Measurements from ENCODE around the gene ZNF282. TPM values are rescaled to one million over a fixed set of nuclear protein-coding genes. Genes with fewer than 3 reads are reported as not detected.

The ZNF282 gene
- total and polyA plus RNA-seq, 11 donors, result 6.6 to 21.4 (median 12.7) TPM

DNA sequence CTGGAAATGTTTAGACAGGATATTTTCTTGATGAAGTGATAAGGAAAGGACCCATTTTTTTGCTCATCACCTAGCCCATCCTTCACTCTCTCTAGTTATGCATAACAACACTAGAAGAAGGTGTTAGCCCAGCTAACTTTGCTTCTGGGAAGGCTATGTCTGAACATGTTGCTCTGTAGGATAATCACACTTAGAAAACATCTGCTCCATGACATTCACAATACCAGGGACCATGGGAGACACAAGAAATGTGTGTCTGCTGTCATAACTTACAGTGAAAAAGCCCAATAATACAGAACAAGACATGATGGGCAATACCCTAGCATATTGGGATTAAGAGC, 13.9 kb upstream of the ZNF282 start:
- TF ChIP-seq, protein P1, sequence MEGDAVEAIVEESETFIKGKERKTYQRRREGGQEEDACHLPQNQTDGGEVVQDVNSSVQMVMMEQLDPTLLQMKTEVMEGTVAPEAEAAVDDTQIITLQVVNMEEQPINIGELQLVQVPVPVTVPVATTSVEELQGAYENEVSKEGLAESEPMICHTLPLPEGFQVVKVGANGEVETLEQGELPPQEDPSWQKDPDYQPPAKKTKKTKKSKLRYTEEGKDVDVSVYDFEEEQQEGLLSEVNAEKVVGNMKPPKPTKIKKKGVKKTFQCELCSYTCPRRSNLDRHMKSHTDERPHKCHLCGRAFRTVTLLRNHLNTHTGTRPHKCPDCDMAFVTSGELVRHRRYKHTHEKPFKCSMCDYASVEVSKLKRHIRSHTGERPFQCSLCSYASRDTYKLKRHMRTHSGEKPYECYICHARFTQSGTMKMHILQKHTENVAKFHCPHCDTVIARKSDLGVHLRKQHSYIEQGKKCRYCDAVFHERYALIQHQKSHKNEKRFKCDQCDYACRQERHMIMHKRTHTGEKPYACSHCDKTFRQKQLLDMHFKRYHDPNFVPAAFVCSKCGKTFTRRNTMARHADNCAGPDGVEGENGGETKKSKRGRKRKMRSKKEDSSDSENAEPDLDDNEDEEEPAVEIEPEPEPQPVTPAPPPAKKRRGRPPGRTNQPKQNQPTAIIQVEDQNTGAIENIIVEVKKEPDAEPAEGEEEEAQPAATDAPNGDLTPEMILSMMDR (IDR thresholded peaks at IDR 0.05), result no peak
- no peak for TF ChIP-seq POLR2A (IDR thresholded peaks at IDR 0.05)
- peaks cover 0 to 64% (median 54%) of the 10 kb centered on the region in 9 donors for H3K36me3 ChIP-seq
- peaks cover 0 to 15% (median 6%) of the 10 kb centered on the region in 12 donors for H3K4me1 ChIP-seq
- ATAC-seq, result no peak
- H3K4me3 ChIP-seq, result no peak overlapping the region
- intact Hi-C loops (cut with DNase I), result no loop called here
- DNase-seq, result no peak
- no peaks in the 10 kb centered on the region for H3K9me3 ChIP-seq
- H3K27ac ChIP-seq, result no peak overlapping the region
- no peaks in the 10 kb centered on the region for H3K27me3 ChIP-seq

DNA sequence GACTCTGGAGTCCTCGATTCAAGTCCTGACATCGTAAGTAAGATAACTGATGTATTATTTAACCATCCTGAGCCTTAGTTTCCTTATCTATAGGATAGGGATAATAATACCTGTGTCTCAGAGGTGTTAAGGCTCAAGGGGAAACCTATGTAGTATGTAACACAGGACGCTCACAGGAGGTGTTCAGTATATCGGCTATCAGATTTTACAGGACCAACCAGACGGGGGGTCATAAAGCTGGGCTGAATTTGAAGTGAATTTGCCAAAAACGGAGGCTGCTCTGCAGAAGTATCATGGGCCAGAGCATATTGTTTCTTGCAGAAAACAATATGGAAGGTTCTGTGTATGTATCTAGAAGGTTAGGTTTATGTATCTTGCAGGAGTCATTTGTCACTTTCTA, 11.1 kb upstream of the ZNF282 start:
- DNase-seq, result no peak
- no peak for TF ChIP-seq POLR2A (IDR thresholded peaks at IDR 0.05)
- TF ChIP-seq, protein P1 (IDR thresholded peaks at IDR 0.05), result no peak
- intact Hi-C loops (cut with DNase I), result no loop called here
- peaks cover 0 to 15% (median 6%) of the 10 kb centered on the region in 12 donors for H3K4me1 ChIP-seq
- no peak overlapping the region for H3K27ac ChIP-seq
- H3K27me3 ChIP-seq, result no peaks in the 10 kb centered on the region
- no peak overlapping the region for H3K4me3 ChIP-seq
- H3K36me3 ChIP-seq, result peaks cover 0 to 36% (median 26%) of the 10 kb centered on the region in 9 donors
- no peak for ATAC-seq
- 94 to 96% (median 95%) methylated on average over 6 of the region's 6 CpGs for WGBS, 4 donors
- no peaks in the 10 kb centered on the region for H3K9me3 ChIP-seq

DNA sequence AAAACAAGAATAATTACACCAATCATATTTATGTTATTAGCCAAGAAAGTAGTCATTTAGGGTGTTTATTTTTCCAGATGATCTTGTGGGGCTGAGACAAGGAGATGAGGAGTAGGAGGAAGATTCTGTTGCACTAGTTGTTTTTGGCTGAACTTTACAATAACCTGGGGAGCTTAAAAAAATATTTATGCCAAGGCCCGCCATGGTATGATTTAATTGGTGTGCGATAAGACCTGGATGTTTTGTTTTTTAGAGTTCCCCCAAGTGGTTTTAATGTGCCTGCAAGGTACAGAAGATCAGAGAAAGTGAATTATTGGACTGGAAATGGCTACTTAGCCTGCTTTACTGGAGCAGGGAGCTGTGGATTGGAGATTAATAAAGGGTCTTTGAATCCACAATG, 7.1 kb upstream of the ZNF282 start:
- H3K4me1 ChIP-seq, result no peaks in the 10 kb centered on the region
- H3K36me3 ChIP-seq, result no peaks in the 10 kb centered on the region
- 54 to 81% (median 62%) methylated on average over 2 of the region's 2 CpGs for WGBS, 4 donors
- intact Hi-C loops (cut with DNase I), result no loop called here
- TF ChIP-seq, protein P1 (IDR thresholded peaks at IDR 0.05), result no peak
- no peak for TF ChIP-seq POLR2A (IDR thresholded peaks at IDR 0.05)
- H3K9me3 ChIP-seq, result no peaks in the 10 kb centered on the region
- ATAC-seq, result no peak
- DNase-seq, result no peak
- no peak overlapping the region for H3K4me3 ChIP-seq
- peaks cover 0 to 3% (median 0%) of the 10 kb centered on the region in 9 donors for H3K27me3 ChIP-seq
- H3K27ac ChIP-seq, result no peak overlapping the region

DNA sequence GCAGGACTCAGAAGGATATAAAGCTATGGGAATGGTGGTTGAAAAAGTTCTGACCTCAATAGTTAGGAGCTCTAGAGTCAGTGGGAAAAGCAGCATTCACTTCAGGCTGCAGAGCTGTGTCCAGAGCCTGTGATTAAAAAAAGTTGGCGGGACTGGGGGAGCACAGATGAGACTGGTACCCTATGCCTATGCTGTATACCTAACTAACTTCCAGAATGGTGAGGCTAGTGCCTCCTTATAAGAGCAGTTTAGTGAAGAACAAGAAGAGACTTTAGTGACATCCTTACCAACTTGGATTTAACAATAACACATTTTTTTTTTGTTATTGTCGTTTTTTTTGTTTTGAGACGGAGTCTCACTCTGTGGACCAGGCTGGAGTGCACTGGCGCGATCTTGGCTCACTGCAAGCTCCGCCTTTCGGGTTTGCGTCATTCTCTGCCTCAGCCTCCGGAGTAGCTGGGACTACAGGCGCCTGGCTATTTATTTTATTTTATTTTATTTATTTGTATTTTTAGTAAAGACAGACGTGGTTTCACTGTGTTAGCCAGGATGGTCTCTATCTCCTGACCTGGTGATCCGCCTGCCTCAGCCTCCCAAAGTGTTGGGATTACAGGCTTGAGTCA, 6.6 kb upstream of the ZNF282 start:
- Histone ChIP-seq H3K36me3 (no peaks in the 10 kb centered on the region), H3K27ac (no peak overlapping the region), H3K9me3 (no peaks in the 10 kb centered on the region), H3K27me3 (peaks cover 0 to 3% (median 0%) of the 10 kb centered on the region in 9 donors), H3K4me3 (no peak overlapping the region), H3K4me1 (no peaks in the 10 kb centered on the region)
- ATAC-seq (no peak), DNase-seq (no peak)
- intact Hi-C loops (cut with DNase I), result no loop called here
- TF ChIP-seq, protein P1 (IDR thresholded peaks at IDR 0.05), result no peak
- no peak for TF ChIP-seq POLR2A (IDR thresholded peaks at IDR 0.05)
- 57 to 65% (median 61%) methylated on average over 12 of the region's 12 CpGs for WGBS, 4 donors
